Measurements from ENCODE around the gene TSPAN15.

TSPAN15 gene

DNA sequence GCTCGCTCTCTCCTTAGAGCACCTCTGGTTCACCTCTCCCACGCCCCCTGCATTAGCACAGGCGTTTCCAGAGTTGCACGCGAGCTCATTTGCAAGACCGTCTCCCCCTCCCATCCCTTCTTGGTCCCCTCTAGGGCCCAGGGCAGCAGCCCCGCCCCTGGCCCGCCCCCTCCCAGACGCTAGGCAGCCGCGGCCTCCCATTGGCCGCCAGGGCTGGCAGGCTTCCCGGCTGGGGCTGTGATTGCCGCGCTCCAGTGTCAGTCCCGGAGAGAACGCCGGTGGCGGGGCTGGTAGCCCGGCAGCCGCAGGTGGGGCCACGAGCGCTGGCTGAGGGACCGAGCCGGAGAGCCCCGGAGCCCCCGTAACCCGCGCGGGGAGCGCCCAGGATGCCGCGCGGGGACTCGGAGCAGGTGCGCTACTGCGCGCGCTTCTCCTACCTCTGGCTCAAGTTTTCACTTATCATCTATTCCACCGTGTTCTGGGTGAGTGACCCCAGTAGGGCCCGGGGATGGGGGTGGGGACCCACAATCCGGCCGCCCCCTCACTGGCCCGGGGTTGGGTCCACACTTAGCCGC, at the start of gene TSPAN15:
TSS of gene TSPAN15 (plus strand) at position 257 of the 575 bp plus-strand sequence. CDS start at position 387, 130 bp downstream.
- H3K4me1 ChIP-seq (ENCODE audit: insufficient read depth, low read length, severe bottlenecking) = no peaks in the 10 kb centered on the region
- no peaks in the 10 kb centered on the region for H3F3A ChIP-seq (ENCODE audit: insufficient read depth, low read length)
- no peak within 1 kb of the TSS for H3K4me3 ChIP-seq (ENCODE audit: low read depth, low read length, poor library complexity, severe bottlenecking)
- H3K9ac ChIP-seq (ENCODE audit: low read length) = no peak within 1 kb of the TSS
- no peaks in the 10 kb centered on the region for H3K79me2 ChIP-seq (ENCODE audit: insufficient read depth, low read length)
- no peak within 1 kb of the TSS for H2AFZ ChIP-seq (ENCODE audit: low read length)
- no peak within 1 kb of the TSS for H3K4me2 ChIP-seq (ENCODE audit: low read length)
- no peaks in the 10 kb centered on the region for H4K20me1 ChIP-seq (ENCODE audit: insufficient read depth, low read length)
- TF ChIP-seq EZH2 (IDR thresholded peaks at IDR 0.05; ENCODE audit: borderline replicate concordance, low read length) = no peak
- TF ChIP-seq, protein P1, sequence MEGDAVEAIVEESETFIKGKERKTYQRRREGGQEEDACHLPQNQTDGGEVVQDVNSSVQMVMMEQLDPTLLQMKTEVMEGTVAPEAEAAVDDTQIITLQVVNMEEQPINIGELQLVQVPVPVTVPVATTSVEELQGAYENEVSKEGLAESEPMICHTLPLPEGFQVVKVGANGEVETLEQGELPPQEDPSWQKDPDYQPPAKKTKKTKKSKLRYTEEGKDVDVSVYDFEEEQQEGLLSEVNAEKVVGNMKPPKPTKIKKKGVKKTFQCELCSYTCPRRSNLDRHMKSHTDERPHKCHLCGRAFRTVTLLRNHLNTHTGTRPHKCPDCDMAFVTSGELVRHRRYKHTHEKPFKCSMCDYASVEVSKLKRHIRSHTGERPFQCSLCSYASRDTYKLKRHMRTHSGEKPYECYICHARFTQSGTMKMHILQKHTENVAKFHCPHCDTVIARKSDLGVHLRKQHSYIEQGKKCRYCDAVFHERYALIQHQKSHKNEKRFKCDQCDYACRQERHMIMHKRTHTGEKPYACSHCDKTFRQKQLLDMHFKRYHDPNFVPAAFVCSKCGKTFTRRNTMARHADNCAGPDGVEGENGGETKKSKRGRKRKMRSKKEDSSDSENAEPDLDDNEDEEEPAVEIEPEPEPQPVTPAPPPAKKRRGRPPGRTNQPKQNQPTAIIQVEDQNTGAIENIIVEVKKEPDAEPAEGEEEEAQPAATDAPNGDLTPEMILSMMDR (IDR thresholded peaks at IDR 0.05; ENCODE audit: low read length) = no peak
- H3K27ac ChIP-seq (ENCODE audit: low read depth, low read length, poor library complexity, severe bottlenecking) = no peak within 1 kb of the TSS
- H3K9me3 ChIP-seq (ENCODE audit: low read length) = no peaks in the 10 kb centered on the region
- H3K9me2 ChIP-seq (ENCODE audit: low read depth, low read length) = no peaks in the 10 kb centered on the region
- no peaks in the 10 kb centered on the region for H3K27me3 ChIP-seq (ENCODE audit: insufficient read depth, low read length)
- no peaks in the 10 kb centered on the region for H3K36me3 ChIP-seq (ENCODE audit: insufficient read depth, low read length)

DNA sequence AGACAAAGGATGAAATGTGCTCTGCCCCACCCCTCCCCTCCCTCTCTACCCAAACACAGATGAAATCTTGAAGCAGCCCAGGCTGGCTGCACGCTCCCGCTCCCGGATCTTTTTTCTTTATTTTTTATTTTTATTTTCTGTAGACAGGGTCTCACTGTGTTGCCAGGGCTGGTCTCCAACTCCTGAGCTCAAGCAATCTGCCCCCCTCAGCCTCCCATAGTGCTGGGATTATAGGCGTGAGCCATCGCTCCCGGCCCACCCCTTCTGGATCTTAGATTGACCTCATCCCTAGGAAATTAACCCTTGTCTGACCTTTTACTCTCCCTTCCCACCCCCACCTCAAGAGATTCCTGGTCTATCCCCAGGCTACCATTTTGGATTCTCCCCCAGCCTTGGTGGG, 48.9 kb upstream of the TSPAN15 start:
- no peak overlapping the region for H3K4me3 ChIP-seq (ENCODE audit: low read depth, low read length, poor library complexity, severe bottlenecking)
- no peaks in the 10 kb centered on the region for H3K9me2 ChIP-seq (ENCODE audit: low read depth, low read length)
- no peaks in the 10 kb centered on the region for H3F3A ChIP-seq (ENCODE audit: insufficient read depth, low read length)
- no peaks in the 10 kb centered on the region for H4K20me1 ChIP-seq (ENCODE audit: insufficient read depth, low read length)
- no peaks in the 10 kb centered on the region for H3K4me1 ChIP-seq (ENCODE audit: insufficient read depth, low read length, severe bottlenecking)
- no peaks in the 10 kb centered on the region for H3K9me3 ChIP-seq (ENCODE audit: low read length)
- no peaks in the 10 kb centered on the region for H3K79me2 ChIP-seq (ENCODE audit: insufficient read depth, low read length)
- H2AFZ ChIP-seq (ENCODE audit: low read length) = no peak overlapping the region
- H3K36me3 ChIP-seq (ENCODE audit: insufficient read depth, low read length) = peaks cover 29% of the 10 kb centered on the region
- no peak overlapping the region for H3K9ac ChIP-seq (ENCODE audit: low read length)
- H3K27ac ChIP-seq (ENCODE audit: low read depth, low read length, poor library complexity, severe bottlenecking) = no peak overlapping the region
- no peaks in the 10 kb centered on the region for H3K27me3 ChIP-seq (ENCODE audit: insufficient read depth, low read length)
- TF ChIP-seq EZH2 (IDR thresholded peaks at IDR 0.05; ENCODE audit: borderline replicate concordance, low read length) = no peak
- TF ChIP-seq, protein P1 (IDR thresholded peaks at IDR 0.05; ENCODE audit: low read length) = no peak
- H3K4me2 ChIP-seq (ENCODE audit: low read length) = no peak overlapping the region

DNA sequence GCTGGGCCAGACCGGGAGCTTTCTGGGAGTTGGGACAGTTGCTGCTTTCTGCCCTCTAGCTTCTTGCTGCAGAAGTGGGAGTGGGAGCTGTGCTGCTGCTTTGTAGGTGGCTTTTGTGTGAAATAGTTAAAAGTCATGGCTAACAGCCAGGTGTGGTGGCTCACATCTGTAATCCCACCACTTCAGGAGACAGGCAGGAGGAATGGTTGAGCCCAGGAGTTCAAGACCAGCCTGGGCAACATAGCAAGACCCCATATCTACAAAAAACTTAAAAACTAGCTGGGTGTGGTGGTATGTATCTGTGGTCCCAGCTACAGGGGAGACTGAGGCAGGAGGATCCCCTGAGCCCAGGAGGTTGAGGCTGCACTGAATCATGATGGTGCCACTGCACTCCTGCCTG, 48.2 kb upstream of the TSPAN15 start:
- no peaks in the 10 kb centered on the region for H3K79me2 ChIP-seq (ENCODE audit: insufficient read depth, low read length)
- peaks cover 28% of the 10 kb centered on the region for H3K36me3 ChIP-seq (ENCODE audit: insufficient read depth, low read length)
- no peaks in the 10 kb centered on the region for H4K20me1 ChIP-seq (ENCODE audit: insufficient read depth, low read length)
- H3K9me2 ChIP-seq (ENCODE audit: low read depth, low read length) = no peaks in the 10 kb centered on the region
- no peak for TF ChIP-seq EZH2 (IDR thresholded peaks at IDR 0.05; ENCODE audit: borderline replicate concordance, low read length)
- TF ChIP-seq, protein P1 (IDR thresholded peaks at IDR 0.05; ENCODE audit: low read length) = no peak
- H3K27me3 ChIP-seq (ENCODE audit: insufficient read depth, low read length) = no peaks in the 10 kb centered on the region
- H3K4me2 ChIP-seq (ENCODE audit: low read length) = no peak overlapping the region
- no peak overlapping the region for H3K27ac ChIP-seq (ENCODE audit: low read depth, low read length, poor library complexity, severe bottlenecking)
- H3K4me3 ChIP-seq (ENCODE audit: low read depth, low read length, poor library complexity, severe bottlenecking) = no peak overlapping the region
- peaks cover 3% of the 10 kb centered on the region for H3K4me1 ChIP-seq (ENCODE audit: insufficient read depth, low read length, severe bottlenecking)
- H3K9ac ChIP-seq (ENCODE audit: low read length) = no peak overlapping the region
- H3F3A ChIP-seq (ENCODE audit: insufficient read depth, low read length) = no peaks in the 10 kb centered on the region
- no peaks in the 10 kb centered on the region for H3K9me3 ChIP-seq (ENCODE audit: low read length)
- H2AFZ ChIP-seq (ENCODE audit: low read length) = no peak overlapping the region
